Testis (tissue), 2 donors: Measurements from ENCODE around the gene PSMA5.

Source experiments
- POLR2A ChIP-seq: fragments of 450-650 bp; IDR thresholded peaks from one replicate; pipeline ENCODE4 v1.6.1; 2017; ENCODE audit warnings: antibody characterized with exemption, mild to moderate bottlenecking, moderate library complexity
- TF ChIP-seq, protein P1 (sequence below), 3 experiments: fragments of 450-650 bp in 2 of 3; fragments of 200-600 bp in 1 of 3; sonication (generic) in 1 of 3; IDR thresholded peaks; one replicate each; pipeline ENCODE4 v1.5.1; 2016 to 2019; ENCODE audit warnings: antibody characterized with exemption in 3 of 3, mild to moderate bottlenecking in 2 of 3, moderate library complexity in 1 of 3

DNA sequence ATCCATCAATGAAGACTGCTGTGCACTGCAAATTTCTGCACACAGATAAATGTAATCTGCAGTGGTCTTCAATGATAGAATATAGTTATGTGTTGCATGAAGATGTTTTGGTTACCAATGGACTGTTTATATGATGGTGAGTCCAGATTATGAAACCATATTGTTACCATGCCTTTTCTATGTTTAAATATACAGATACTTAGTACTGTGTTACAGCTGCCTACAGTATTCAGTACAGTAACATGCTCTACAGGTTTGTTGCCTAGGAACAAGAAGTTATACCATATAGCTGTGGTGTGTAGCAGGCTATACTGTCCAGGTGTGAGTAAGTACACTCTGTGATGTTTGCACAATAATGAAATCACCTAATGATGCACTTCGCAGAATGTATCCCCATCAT lies 69.3 kb downstream of the PSMA5 start:
- TF ChIP-seq, protein P1, sequence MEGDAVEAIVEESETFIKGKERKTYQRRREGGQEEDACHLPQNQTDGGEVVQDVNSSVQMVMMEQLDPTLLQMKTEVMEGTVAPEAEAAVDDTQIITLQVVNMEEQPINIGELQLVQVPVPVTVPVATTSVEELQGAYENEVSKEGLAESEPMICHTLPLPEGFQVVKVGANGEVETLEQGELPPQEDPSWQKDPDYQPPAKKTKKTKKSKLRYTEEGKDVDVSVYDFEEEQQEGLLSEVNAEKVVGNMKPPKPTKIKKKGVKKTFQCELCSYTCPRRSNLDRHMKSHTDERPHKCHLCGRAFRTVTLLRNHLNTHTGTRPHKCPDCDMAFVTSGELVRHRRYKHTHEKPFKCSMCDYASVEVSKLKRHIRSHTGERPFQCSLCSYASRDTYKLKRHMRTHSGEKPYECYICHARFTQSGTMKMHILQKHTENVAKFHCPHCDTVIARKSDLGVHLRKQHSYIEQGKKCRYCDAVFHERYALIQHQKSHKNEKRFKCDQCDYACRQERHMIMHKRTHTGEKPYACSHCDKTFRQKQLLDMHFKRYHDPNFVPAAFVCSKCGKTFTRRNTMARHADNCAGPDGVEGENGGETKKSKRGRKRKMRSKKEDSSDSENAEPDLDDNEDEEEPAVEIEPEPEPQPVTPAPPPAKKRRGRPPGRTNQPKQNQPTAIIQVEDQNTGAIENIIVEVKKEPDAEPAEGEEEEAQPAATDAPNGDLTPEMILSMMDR (IDR thresholded peaks at IDR 0.05), result no peak
- no peak for TF ChIP-seq POLR2A
